Measurements from ENCODE around the gene SETDB2. TPM values are rescaled to one million over a fixed set of nuclear protein-coding genes. Genes with fewer than 3 reads are reported as not detected.

SETDB2 gene
- total RNA-seq, 2 donors from 2014 or later = 9.0 to 9.1 TPM

DNA sequence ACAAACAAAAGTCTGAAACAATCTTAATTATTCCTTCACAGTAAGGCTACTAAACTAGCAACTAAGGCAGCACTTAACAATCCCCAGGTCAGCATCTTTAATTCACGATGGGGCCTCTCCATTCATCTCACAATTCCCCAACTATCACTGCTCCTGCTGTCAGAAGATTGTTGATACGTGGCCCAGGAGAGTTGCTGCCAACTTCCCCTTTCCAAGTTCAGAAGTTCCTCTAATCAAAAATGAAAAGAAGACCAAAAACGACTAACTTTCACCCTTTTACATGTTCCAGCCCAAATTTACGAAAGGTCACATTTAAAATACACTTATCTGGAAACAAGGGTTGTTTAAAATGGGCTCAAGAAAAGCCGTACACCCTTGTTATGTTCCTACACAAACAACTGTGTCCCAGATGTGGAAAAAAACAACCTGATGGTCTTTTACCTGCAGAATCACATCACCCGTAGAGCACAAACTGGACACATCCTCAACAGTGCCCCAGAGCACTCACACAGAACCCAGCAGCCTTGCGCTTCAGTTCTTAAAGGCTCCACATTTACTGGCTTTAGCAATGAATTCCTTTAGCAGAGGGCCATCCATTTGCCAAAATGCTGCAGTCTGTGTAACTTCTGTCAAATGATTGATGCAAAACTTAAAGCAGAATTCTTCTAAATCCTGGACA lies 89.7 kb downstream of the SETDB2 start:
- ATAC-seq (ENCODE audit: insufficient number of reproducible peaks, low FRiP score, low read depth) = no peak
- Histone ChIP-seq H3K36me3 (no peaks in the 10 kb centered on the region), H3K9me3 (no peaks in the 10 kb centered on the region), H3K4me1 (ENCODE audit: control insufficient read depth in 1 of 2, low read depth in 2 of 2) (peaks cover 3 to 19% of the 10 kb centered on the region in 2 donors), H3K27ac (no peak overlapping the region), H3K27me3 (replicated peaks; ENCODE audit: insufficient read depth) (no peaks in the 10 kb centered on the region), H3K4me3 (no peak overlapping the region)
- DNase-seq (ENCODE audit: low spot score) = no peak
- TF ChIP-seq, protein P1, sequence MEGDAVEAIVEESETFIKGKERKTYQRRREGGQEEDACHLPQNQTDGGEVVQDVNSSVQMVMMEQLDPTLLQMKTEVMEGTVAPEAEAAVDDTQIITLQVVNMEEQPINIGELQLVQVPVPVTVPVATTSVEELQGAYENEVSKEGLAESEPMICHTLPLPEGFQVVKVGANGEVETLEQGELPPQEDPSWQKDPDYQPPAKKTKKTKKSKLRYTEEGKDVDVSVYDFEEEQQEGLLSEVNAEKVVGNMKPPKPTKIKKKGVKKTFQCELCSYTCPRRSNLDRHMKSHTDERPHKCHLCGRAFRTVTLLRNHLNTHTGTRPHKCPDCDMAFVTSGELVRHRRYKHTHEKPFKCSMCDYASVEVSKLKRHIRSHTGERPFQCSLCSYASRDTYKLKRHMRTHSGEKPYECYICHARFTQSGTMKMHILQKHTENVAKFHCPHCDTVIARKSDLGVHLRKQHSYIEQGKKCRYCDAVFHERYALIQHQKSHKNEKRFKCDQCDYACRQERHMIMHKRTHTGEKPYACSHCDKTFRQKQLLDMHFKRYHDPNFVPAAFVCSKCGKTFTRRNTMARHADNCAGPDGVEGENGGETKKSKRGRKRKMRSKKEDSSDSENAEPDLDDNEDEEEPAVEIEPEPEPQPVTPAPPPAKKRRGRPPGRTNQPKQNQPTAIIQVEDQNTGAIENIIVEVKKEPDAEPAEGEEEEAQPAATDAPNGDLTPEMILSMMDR (IDR thresholded peaks at IDR 0.05) = no peak

DNA sequence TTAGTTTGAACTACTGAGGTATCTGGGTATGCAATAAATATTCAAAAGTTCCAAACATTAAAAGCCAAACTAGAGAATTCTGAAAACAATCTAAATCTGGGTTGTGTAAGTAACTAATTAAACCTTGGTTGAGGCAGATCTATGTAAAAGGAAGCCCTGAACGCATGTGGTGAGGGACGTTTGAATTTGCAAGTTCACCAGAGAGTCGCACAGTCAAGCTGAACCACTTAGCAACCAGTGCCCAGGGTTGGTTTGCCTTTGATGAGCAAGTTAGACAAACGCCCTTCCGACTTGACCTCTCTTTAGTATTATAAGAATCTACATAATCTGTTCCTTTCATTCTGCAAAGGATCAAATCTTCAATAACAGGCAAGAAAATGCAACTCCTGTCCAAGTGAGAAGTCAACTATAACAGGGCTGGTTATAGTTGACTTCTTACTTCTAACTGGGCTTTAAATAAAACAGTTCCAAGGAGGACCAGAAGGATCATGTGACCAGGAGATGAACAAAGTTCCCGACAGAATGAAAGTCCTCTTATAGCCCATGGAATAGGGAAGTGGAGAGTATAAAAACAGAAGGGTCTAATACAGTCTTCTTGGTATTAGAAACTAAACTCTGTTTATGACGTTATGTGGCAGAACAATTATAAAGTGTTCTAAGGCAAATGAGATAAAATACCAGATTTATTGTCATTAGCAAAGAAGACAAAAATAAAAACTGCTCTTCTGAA lies 92.2 kb downstream of the SETDB2 start:
- H3K36me3 ChIP-seq = peaks cover 5% of the 10 kb centered on the region
- ATAC-seq (ENCODE audit: insufficient number of reproducible peaks, low FRiP score, low read depth) (no peak), DNase-seq (ENCODE audit: low spot score) (no peak)
- no peak overlapping the region for H3K27ac ChIP-seq
- H3K27me3 ChIP-seq (replicated peaks; ENCODE audit: insufficient read depth) = no peaks in the 10 kb centered on the region
- TF ChIP-seq, protein P1 (IDR thresholded peaks at IDR 0.05) = no peak
- H3K9me3 ChIP-seq = no peaks in the 10 kb centered on the region
- no peak overlapping the region for H3K4me3 ChIP-seq
- H3K4me1 ChIP-seq (ENCODE audit: control insufficient read depth in 1 of 2, low read depth in 2 of 2) = peaks cover 3 to 19% of the 10 kb centered on the region in 2 donors

DNA sequence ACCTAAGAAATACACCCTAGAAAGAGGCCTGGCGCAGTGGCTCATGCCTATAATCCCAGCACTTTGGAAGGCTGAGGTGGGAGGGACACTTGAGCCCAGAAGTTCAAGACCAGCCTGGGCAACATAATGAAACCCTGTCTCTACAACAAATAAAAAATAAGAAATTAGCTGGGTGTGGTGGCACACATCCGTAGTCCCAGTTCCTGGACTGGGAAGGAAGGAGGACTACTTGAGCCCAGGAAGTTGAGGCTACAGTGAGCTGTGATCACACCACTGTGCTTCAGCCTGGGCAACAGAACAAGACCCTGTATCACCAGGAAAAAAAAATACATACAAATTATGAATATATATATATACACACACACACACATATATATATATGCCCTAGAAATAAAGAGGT lies 94.3 kb downstream of the SETDB2 start:
- no peak for DNase-seq (ENCODE audit: low spot score)
- no peak for ATAC-seq (ENCODE audit: insufficient number of reproducible peaks, low FRiP score, low read depth)
- TF ChIP-seq, protein P1 (IDR thresholded peaks at IDR 0.05) = no peak

DNA sequence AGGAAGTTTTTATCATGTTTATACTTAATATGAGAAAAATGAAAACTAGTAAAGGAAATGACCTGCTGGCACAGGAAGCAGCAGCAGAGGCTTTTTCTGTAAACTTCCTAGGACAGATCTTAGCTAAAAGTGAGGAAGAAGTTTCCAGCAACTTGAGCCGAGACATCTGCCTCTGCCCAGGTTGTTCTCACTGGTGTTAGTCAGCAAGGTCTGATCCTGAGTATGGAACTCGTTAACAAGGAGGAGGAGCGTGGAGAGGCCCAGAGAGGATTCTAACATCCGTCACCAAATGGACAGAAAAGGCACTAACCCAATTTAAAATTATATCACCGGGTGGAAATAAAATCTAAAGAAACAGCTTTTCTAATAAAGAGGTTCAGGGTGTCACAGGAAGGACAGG lies 95.2 kb downstream of the SETDB2 start:
- TF ChIP-seq, protein P1 (IDR thresholded peaks at IDR 0.05) = no peak
- Histone ChIP-seq H3K27me3 (replicated peaks; ENCODE audit: insufficient read depth) (no peaks in the 10 kb centered on the region), H3K4me3 (no peak overlapping the region), H3K27ac (no peak overlapping the region), H3K9me3 (no peaks in the 10 kb centered on the region), H3K36me3 (peaks cover 12% of the 10 kb centered on the region), H3K4me1 (ENCODE audit: control insufficient read depth in 1 of 2, low read depth in 2 of 2) (peaks cover 0 to 1% of the 10 kb centered on the region in 2 donors)
- DNase-seq (ENCODE audit: low spot score) (no peak), ATAC-seq (ENCODE audit: insufficient number of reproducible peaks, low FRiP score, low read depth) (no peak)

More for the DNA sequence above, 94.3 kb downstream of the SETDB2 start:
- Histone ChIP-seq H3K27ac (no peak overlapping the region), H3K9me3 (no peaks in the 10 kb centered on the region), H3K27me3 (replicated peaks; ENCODE audit: insufficient read depth) (no peaks in the 10 kb centered on the region), H3K4me1 (ENCODE audit: control insufficient read depth in 1 of 2, low read depth in 2 of 2) (peaks cover 3 to 10% of the 10 kb centered on the region in 2 donors), H3K4me3 (no peak overlapping the region), H3K36me3 (peaks cover 5% of the 10 kb centered on the region)

DNA sequence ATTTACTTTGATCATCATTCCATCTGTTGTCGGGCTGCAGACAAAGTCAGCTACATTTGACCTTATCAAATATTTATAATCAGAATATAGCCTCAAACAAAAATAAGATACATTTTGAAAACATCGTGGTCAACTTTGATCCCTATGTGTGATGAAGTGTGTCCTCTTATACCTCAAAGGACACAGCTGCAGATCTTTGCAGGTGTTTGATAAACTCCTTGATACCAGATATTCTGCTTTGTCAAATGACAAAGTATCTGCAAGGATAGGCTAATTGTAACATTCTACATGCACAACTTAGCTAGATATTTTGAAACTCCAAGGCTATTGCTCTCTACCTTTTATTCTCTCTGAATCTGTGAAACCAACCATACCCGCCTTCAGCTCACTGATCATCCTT lies 95.7 kb downstream of the SETDB2 start:
- Histone ChIP-seq H3K27ac (no peak overlapping the region), H3K36me3 (peaks cover 12% of the 10 kb centered on the region)
- TF ChIP-seq, protein P1 (IDR thresholded peaks at IDR 0.05) = no peak

More for the DNA sequence above, 95.7 kb downstream of the SETDB2 start:
- H3K9me3 ChIP-seq = no peaks in the 10 kb centered on the region
- H3K4me3 ChIP-seq = no peak overlapping the region
- H3K4me1 ChIP-seq (ENCODE audit: control insufficient read depth in 1 of 2, low read depth in 2 of 2) = no peaks in the 10 kb centered on the region
- no peaks in the 10 kb centered on the region for H3K27me3 ChIP-seq (replicated peaks; ENCODE audit: insufficient read depth)
- DNase-seq (ENCODE audit: low spot score) = no peak
- ATAC-seq (ENCODE audit: insufficient number of reproducible peaks, low FRiP score, low read depth) = no peak

All from thoracic aorta (tissue), 2 donors.